Fibroblast of lung (primary cell): ENCODE data around the gene CNNM4. TPM values are rescaled to one million over a fixed set of nuclear protein-coding genes. Genes with fewer than 3 reads are reported as not detected.

Experiments used
- DNase-seq, 2 donors: peaks; one replicate each; pipeline versions ENCODE4 v3.0.0 to v3.0.0-alpha.2; 2010; ENCODE audit warnings: low read depth in 2 of 2
- H2AFZ ChIP-seq: 2 replicates; pipeline ENCODE4 v1.5.1; 2012; ENCODE audit warnings: low read length, control low read depth, inconsistent platforms
- H3K27ac ChIP-seq: 2 replicates; pipeline ENCODE4 v1.5.1; 2011; ENCODE audit warnings: low read length, control low read depth; ENCODE audit not compliant: insufficient read depth
- H3K27me3 ChIP-seq: 2 replicates; pipeline ENCODE4 v1.5.1; 2011; ENCODE audit warnings: mild to moderate bottlenecking, low read length; ENCODE audit not compliant: control insufficient read depth, insufficient read depth
- H3K36me3 ChIP-seq: 2 replicates; pipeline ENCODE4 v1.5.1; 2011; ENCODE audit warnings: low read length; ENCODE audit not compliant: control insufficient read depth, insufficient read depth
- H3K4me1 ChIP-seq: 2 replicates; pipeline ENCODE4 v1.5.1; 2011; ENCODE audit warnings: low read length; ENCODE audit not compliant: control insufficient read depth, insufficient read depth; ENCODE audit errors: extremely low read depth
- H3K4me2 ChIP-seq: 2 replicates; pipeline ENCODE4 v1.5.1; 2011; ENCODE audit warnings: low read length, control low read depth; ENCODE audit not compliant: insufficient read depth; ENCODE audit errors: extremely low read depth
- H3K4me3 ChIP-seq, 4 experiments: fragments of 200-600 bp in 1 of 4; sonication (generic) in 1 of 4; replicated peaks in 1 of 4; 2 replicates each; pipeline ENCODE4 v1.5.1; 2011 to 2016; ENCODE audit warnings: low read length in 4 of 4, low read depth in 3 of 4, mild to moderate bottlenecking in 3 of 4, control low read depth in 2 of 4, inconsistent platforms in 1 of 4, mixed read lengths in 1 of 4; ENCODE audit not compliant: insufficient read depth in 1 of 4; ENCODE audit errors: control extremely low read depth in 1 of 4
- H3K79me2 ChIP-seq: 2 replicates; pipeline ENCODE4 v1.5.1; 2012; ENCODE audit warnings: mild to moderate bottlenecking, low read length, inconsistent platforms; ENCODE audit not compliant: control insufficient read depth, insufficient read depth
- H3K9ac ChIP-seq: 2 replicates; pipeline ENCODE4 v1.5.1; 2011; ENCODE audit warnings: mild to moderate bottlenecking, low read length, control low read depth; ENCODE audit not compliant: insufficient read depth
- H3K9me3 ChIP-seq: 2 replicates; pipeline ENCODE4 v1.5.1; 2012; ENCODE audit warnings: low read depth, low read length; ENCODE audit not compliant: control insufficient read depth, insufficient read depth
- H4K20me1 ChIP-seq: 2 replicates; pipeline ENCODE4 v1.5.1; 2011; ENCODE audit warnings: low read length; ENCODE audit not compliant: control insufficient read depth, insufficient read depth; ENCODE audit errors: extremely low read depth
- CTCF ChIP-seq, 2 donors: IDR thresholded peaks in 1 of 2; conservative IDR thresholded peaks in 1 of 2; 1 replicate in 1 of 2; 2 replicates in 1 of 2; pipeline ENCODE4 v1.5.1; 2011 to 2012; ENCODE audit warnings: low read length in 2 of 2, control low read depth in 1 of 2, inconsistent platforms in 1 of 2, low read depth in 1 of 2, mild to moderate bottlenecking in 1 of 2
- EZH2 ChIP-seq: IDR thresholded peaks from 2 replicates; pipeline ENCODE4 v1.5.1; 2012; ENCODE audit warnings: low read length, control low read depth, mild to moderate bottlenecking; ENCODE audit errors: missing control alignments
- polyA plus RNA-seq, 2 donors: library from polyadenylated mRNA; depleted of rRNA in 1 of 2; stranded (reverse) in 1 of 2; unstranded in 1 of 2; fragments of >200 nt; gene quantifications; 2 replicates each; pipeline ENCODE4 v1.2.1, GENCODE V29; 2011 to 2012; ENCODE audit warnings: missing spikeins in 1 of 2
- total RNA-seq: library from RNA; depleted of rRNA; stranded (reverse); fragments of >200 nt; gene quantifications from 2 replicates; pipeline ENCODE4 v1.2.1, GENCODE V29; 2014

Gene CNNM4
- total and polyA plus RNA-seq, 2 donors (not counting 1 experiment from before 2014, with no cell fraction given) = 3.3 to 3.5 TPM

- Histone ChIP-seq H3K4me1 (no peaks in the 10 kb centered on the region), H3K79me2 (no peaks in the 10 kb centered on the region), H3K4me2 (no peak overlapping the region), H3K9me3 (no peaks in the 10 kb centered on the region), H3K9ac (no peak overlapping the region), H3K27ac (no peak overlapping the region), H2AFZ (no peak overlapping the region), H3K27me3 (no peaks in the 10 kb centered on the region), H3K4me3 (no peak overlapping the region), H4K20me1 (no peaks in the 10 kb centered on the region), H3K36me3 (no peaks in the 10 kb centered on the region)
- TF ChIP-seq CTCF (conservative IDR thresholded peaks at IDR 0.05 in 1 of 2, IDR thresholded peaks at IDR 0.05 in 1 of 2; ENCODE audit: low read depth in 1 of 2, low read length in 2 of 2) (no peak), EZH2 (no peak)
- no peak for DNase-seq
These were observed 46.4 kb downstream of the CNNM4 start for GRCh38 chr2:96807127-96807471.

GRCh38 chr2:96808176-96808837 is 47.6 kb downstream of the CNNM4 start:
- TF ChIP-seq EZH2 (no peak), CTCF (conservative IDR thresholded peaks at IDR 0.05 in 1 of 2, IDR thresholded peaks at IDR 0.05 in 1 of 2; ENCODE audit: low read depth in 1 of 2, low read length in 2 of 2) (no peak)
- Histone ChIP-seq H3K4me3 (no peak overlapping the region), H3K27ac (no peak overlapping the region), H3K79me2 (no peaks in the 10 kb centered on the region), H3K9ac (no peak overlapping the region), H3K36me3 (no peaks in the 10 kb centered on the region), H3K9me3 (no peaks in the 10 kb centered on the region), H4K20me1 (no peaks in the 10 kb centered on the region), H3K27me3 (no peaks in the 10 kb centered on the region), H2AFZ (no peak overlapping the region), H3K4me1 (no peaks in the 10 kb centered on the region), H3K4me2 (no peak overlapping the region)
- no peak for DNase-seq

GRCh38 chr2:96809216-96809882 is 48.6 kb downstream of the CNNM4 start:
- no peak overlapping the region for H3K4me2 ChIP-seq
- no peaks in the 10 kb centered on the region for H3K4me1 ChIP-seq
- H3K27ac ChIP-seq = no peak overlapping the region
- H3K36me3 ChIP-seq = no peaks in the 10 kb centered on the region
- TF ChIP-seq CTCF (conservative IDR thresholded peaks at IDR 0.05 in 1 of 2, IDR thresholded peaks at IDR 0.05 in 1 of 2; ENCODE audit: low read depth in 1 of 2, low read length in 2 of 2) (no peak), EZH2 (no peak)
- H3K79me2 ChIP-seq = no peaks in the 10 kb centered on the region
- H3K9me3 ChIP-seq = no peaks in the 10 kb centered on the region
- no peak overlapping the region for H2AFZ ChIP-seq
- H4K20me1 ChIP-seq = no peaks in the 10 kb centered on the region
- H3K9ac ChIP-seq = no peak overlapping the region
- DNase-seq = no peak
- no peak overlapping the region for H3K4me3 ChIP-seq
- no peaks in the 10 kb centered on the region for H3K27me3 ChIP-seq
